Measurements from ENCODE around the gene SHKBP1. TPM values are rescaled to one million over a fixed set of nuclear protein-coding genes. Genes with fewer than 3 reads are reported as not detected.

Gene SHKBP1, protein sequence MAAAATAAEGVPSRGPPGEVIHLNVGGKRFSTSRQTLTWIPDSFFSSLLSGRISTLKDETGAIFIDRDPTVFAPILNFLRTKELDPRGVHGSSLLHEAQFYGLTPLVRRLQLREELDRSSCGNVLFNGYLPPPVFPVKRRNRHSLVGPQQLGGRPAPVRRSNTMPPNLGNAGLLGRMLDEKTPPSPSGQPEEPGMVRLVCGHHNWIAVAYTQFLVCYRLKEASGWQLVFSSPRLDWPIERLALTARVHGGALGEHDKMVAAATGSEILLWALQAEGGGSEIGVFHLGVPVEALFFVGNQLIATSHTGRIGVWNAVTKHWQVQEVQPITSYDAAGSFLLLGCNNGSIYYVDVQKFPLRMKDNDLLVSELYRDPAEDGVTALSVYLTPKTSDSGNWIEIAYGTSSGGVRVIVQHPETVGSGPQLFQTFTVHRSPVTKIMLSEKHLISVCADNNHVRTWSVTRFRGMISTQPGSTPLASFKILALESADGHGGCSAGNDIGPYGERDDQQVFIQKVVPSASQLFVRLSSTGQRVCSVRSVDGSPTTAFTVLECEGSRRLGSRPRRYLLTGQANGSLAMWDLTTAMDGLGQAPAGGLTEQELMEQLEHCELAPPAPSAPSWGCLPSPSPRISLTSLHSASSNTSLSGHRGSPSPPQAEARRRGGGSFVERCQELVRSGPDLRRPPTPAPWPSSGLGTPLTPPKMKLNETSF
- total RNA-seq (10 to 100 TPM; 35.6 to 56.3 TPM), polyA plus RNA-seq (ENCODE audit: insufficient read depth, low read depth, low replicate concordance) (37.2 TPM)
- long read RNA-seq, donor 1, transcript SHKBP1-201 (18 exons, 2,363 nt) = major isoform, 11 of 13 reads
- long read RNA-seq, donor 1, partial matches to known transcripts = 0 of 13 reads
- long read RNA-seq, donor 1, other reads (novel, unspliced or antisense) = 0 of 13 reads
- long read RNA-seq, donor 2, transcript SHKBP1-201 (18 exons, 2,363 nt) = major isoform, 5 of 5 reads
- long read RNA-seq, donor 2, partial matches to known transcripts = 0 of 5 reads
- long read RNA-seq, donor 2, other reads (novel, unspliced or antisense) = 0 of 5 reads

DNA sequence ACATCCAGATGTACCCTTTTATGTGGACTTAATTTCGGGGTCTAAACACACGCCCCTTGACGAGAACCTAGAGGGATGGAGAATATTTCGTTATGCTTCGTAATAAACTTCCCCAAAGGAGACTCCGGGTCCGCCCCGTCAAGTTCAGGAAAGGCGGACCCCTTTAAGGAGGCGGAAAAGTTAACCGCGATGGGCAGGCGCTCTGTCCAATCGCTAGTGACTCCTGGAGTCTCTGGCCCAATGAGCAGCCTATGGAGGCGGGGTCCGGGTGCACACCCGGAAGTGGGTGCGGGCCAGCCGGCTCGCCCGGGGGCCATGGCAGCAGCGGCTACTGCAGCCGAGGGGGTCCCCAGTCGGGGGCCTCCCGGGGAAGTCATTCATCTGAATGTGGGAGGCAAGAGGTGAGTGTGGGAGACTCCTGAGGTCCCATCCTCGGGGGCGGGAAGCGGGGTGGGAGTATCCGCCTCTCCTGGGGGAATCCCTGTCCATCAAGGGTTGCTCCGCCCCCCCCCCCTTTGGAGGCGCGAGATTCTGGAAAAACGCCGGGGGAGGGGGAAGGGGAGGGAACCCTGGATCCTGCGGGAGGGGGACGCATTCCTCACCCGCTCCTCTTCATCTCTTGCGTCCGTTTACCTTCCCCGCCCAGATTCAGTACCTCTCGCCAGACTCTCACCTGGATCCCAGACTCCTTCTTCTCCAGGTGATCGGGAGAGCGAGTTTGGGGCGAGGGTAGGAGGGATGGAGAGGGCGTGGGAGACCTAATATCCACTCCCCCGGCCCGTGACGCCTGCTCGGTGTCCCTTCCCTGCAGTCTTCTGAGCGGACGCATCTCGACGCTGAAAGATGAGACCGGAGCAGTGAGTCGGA lies at the start of gene SHKBP1:
TSS of gene SHKBP1 (plus strand) at position 289 of the 867 bp plus-strand sequence. CDS start at position 316, 27 bp downstream.
- no peaks in the 10 kb centered on the region for H3K36me3 ChIP-seq (ENCODE audit: low read depth, missing control alignments)
- peak within 1 kb of the TSS; percentile 82 for H3K4me3 ChIP-seq
- H3K27ac ChIP-seq = peak within 1 kb of the TSS; percentile 42 to 76
- H3K4me1 ChIP-seq = no peaks in the 10 kb centered on the region
- WGBS, 2 donors = 0% methylated on average over 23 to 53 of the region's 55 CpGs
- TF ChIP-seq, protein P1, sequence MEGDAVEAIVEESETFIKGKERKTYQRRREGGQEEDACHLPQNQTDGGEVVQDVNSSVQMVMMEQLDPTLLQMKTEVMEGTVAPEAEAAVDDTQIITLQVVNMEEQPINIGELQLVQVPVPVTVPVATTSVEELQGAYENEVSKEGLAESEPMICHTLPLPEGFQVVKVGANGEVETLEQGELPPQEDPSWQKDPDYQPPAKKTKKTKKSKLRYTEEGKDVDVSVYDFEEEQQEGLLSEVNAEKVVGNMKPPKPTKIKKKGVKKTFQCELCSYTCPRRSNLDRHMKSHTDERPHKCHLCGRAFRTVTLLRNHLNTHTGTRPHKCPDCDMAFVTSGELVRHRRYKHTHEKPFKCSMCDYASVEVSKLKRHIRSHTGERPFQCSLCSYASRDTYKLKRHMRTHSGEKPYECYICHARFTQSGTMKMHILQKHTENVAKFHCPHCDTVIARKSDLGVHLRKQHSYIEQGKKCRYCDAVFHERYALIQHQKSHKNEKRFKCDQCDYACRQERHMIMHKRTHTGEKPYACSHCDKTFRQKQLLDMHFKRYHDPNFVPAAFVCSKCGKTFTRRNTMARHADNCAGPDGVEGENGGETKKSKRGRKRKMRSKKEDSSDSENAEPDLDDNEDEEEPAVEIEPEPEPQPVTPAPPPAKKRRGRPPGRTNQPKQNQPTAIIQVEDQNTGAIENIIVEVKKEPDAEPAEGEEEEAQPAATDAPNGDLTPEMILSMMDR (IDR thresholded peaks at IDR 0.05) = peak in 1 of 3 experiments; percentile 4
- no peak for TF ChIP-seq POLR2A (IDR thresholded peaks at IDR 0.05)
- peak; percentile 97 for DNase-seq
- H3K27me3 ChIP-seq = no peaks in the 10 kb centered on the region
- intact Hi-C loops (cut with DNase I; ENCODE audit: low total_unique reads) = no loop called here
- H3K9me3 ChIP-seq = no peaks in the 10 kb centered on the region

DNA sequence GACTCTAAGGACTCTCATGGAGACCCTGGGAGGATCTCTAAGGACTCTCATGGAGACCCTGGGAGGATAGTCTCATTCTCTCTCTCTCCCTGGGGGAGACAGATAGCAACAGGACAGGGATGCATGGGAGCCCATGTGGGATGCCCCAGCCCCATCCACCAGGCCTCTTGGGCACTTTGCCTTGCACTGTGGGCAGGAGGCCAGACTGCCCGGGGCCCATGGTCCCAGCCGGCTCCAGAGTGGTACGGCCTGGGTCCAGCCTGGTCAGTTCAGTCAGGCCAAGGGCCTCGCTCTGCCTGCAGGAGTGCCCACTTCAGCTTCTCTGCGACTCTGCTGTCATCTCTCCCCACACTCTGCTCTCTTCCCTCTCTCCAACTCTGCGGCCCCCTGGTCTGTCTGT lies 48.6 kb upstream of the SHKBP1 start:
- peaks cover 14% of the 10 kb centered on the region for H3K4me1 ChIP-seq
- no peak overlapping the region for H3K4me3 ChIP-seq
- TF ChIP-seq, protein P1 (IDR thresholded peaks at IDR 0.05) = no peak
- no peak for TF ChIP-seq POLR2A (IDR thresholded peaks at IDR 0.05)
- WGBS, 2 donors = 91 to 93% methylated on average over 6 of the region's 6 CpGs
- no peaks in the 10 kb centered on the region for H3K36me3 ChIP-seq (ENCODE audit: low read depth, missing control alignments)
- H3K27ac ChIP-seq = no peak overlapping the region
- no peaks in the 10 kb centered on the region for H3K9me3 ChIP-seq
- H3K27me3 ChIP-seq = no peaks in the 10 kb centered on the region
- DNase-seq = no peak
- intact Hi-C loops (cut with DNase I; ENCODE audit: low total_unique reads) = no loop called here

DNA sequence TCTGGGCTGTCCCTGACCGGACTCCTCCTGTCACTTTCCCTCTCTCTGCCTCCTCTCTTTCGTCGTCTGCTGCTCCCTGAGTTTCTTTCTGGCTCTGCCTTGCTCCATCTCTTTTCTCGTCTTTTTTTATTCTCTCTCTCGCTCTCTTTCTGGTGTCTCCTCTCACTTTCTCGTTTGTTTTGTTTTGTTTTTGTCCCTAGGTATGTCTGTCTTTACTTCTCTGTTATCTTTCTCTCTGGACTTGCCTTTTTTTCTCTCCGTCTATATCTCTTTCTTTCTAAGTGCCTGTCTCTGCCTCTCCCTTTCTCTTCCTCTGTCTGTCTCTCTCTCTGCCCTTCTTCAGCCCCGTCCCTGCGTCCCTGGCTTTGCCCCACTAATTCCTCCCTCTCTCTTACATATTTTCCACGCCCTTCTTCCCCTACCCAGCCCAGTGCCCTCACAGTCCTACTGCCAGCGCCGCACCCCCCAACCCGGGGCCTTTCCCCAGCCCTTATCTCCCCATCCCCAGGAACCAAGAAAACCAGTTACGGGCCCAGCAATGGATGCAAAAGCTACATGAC lies 48.1 kb upstream of the SHKBP1 start:
- H3K4me3 ChIP-seq = peak overlapping the region; percentile 49 to 59
- intact Hi-C loops (cut with DNase I; ENCODE audit: low total_unique reads) = no loop called here

More for the DNA sequence above, 48.1 kb upstream of the SHKBP1 start:
- DNase-seq = no peak
- Histone ChIP-seq H3K27me3 (no peaks in the 10 kb centered on the region), H3K9me3 (no peaks in the 10 kb centered on the region), H3K4me1 (peaks cover 11% of the 10 kb centered on the region), H3K36me3 (ENCODE audit: low read depth, missing control alignments) (no peaks in the 10 kb centered on the region), H3K27ac (no peak overlapping the region)
- WGBS, 2 donors = 67 to 68% methylated on average over 14 of the region's 14 CpGs
- no peak for TF ChIP-seq POLR2A (IDR thresholded peaks at IDR 0.05)
- TF ChIP-seq, protein P1 (IDR thresholded peaks at IDR 0.05) = no peak

Measured in testis (tissue), 5 donors.